HCT116 (cell line): Measurements from ENCODE around the gene GGA1.

Experiments used
- CTCF ChIP-seq, 3 experiments: fragments of 200-600 bp in 1 of 3; sonication (generic) in 1 of 3; IDR thresholded peaks in 2 of 3; conservative IDR thresholded peaks in 1 of 3; 2 replicates each; pipeline ENCODE4 v1.5.1; 2012 to 2017; ENCODE audit warnings: low read depth in 2 of 3, low read length in 2 of 3, antibody characterized with exemption in 1 of 3, borderline replicate concordance in 1 of 3, control low read depth in 1 of 3, mild to moderate bottlenecking in 1 of 3, mixed read lengths in 1 of 3, mixed run types in 1 of 3, moderate library complexity in 1 of 3; ENCODE audit not compliant: insufficient read depth in 1 of 3
- EZH2 ChIP-seq: fragments of 200-600 bp; sonication (generic); IDR thresholded peaks from 2 replicates; pipeline ENCODE4 v1.6.1; 2017; ENCODE audit warnings: antibody characterized with exemption, mixed run types
- MAX ChIP-seq: IDR thresholded peaks from 2 replicates; pipeline ENCODE4 v1.6.1; 2012
- POLR2A ChIP-seq: IDR thresholded peaks from 2 replicates; pipeline ENCODE4 v1.7.0; 2011; ENCODE audit warnings: borderline replicate concordance; ENCODE audit not compliant: insufficient read depth, insufficient read length; ENCODE audit errors: extremely low read depth
- POLR2AphosphoS5 ChIP-seq: IDR thresholded peaks from 2 replicates; pipeline ENCODE4 v1.6.1; 2011; ENCODE audit warnings: mild to moderate bottlenecking, low read depth, low read length, moderate library complexity
- REST ChIP-seq: IDR thresholded peaks from 2 replicates; pipeline ENCODE4 v1.6.1; 2012; ENCODE audit warnings: low read depth
- ZBTB33 ChIP-seq: IDR thresholded peaks from 2 replicates; pipeline ENCODE4 v1.6.1; 2011; ENCODE audit warnings: mild to moderate bottlenecking, low read length, moderate library complexity; ENCODE audit not compliant: insufficient replicate concordance; ENCODE audit errors: extremely low read depth

GRCh38 chr22:37626556-37627075 is 18.0 kb downstream of the GGA1 start:
- TF ChIP-seq CTCF (IDR thresholded peaks at IDR 0.05 in 2 of 3, conservative IDR thresholded peaks at IDR 0.05 in 1 of 3; ENCODE audit: borderline replicate concordance in 1 of 3, insufficient read depth in 1 of 3, low read depth in 2 of 3, low read length in 2 of 3), result no peak
- no peak for TF ChIP-seq POLR2A
- no peak for TF ChIP-seq EZH2
- no peak for TF ChIP-seq POLR2AphosphoS5
- no peak for TF ChIP-seq REST
- no peak for TF ChIP-seq MAX
- no peak for TF ChIP-seq ZBTB33
